Neural cell (in vitro differentiated cells): ENCODE measurements around the gene SMYD5.

ENCODE experiments used
- CTCF ChIP-seq: fragments of 450-650 bp; IDR thresholded peaks from 2 replicates; pipeline ENCODE4 v1.5.1; 2014; ENCODE audit warnings: antibody characterized with exemption, mild to moderate bottlenecking, moderate library complexity; ENCODE audit not compliant: poor library complexity, severe bottlenecking
- EP300 ChIP-seq: fragments of 450-650 bp; conservative IDR thresholded peaks from 2 replicates; pipeline ENCODE4 v1.6.1; 2014; ENCODE audit warnings: antibody characterized with exemption, mild to moderate bottlenecking, moderate library complexity; ENCODE audit not compliant: poor library complexity, severe bottlenecking
- EZH2 ChIP-seq: fragments of 200-600, 300-800 bp; shearing (Covaris generic), sonication (generic); IDR thresholded peaks from 2 replicates; pipeline ENCODE4 v1.6.1; 2014; ENCODE audit warnings: antibody characterized with exemption, low read length, borderline replicate concordance, mild to moderate bottlenecking; ENCODE audit not compliant: insufficient read depth, poor library complexity, severe bottlenecking
- MXI1 ChIP-seq: fragments of 450-650 bp; conservative IDR thresholded peaks from 2 replicates; pipeline ENCODE4 v1.6.1; 2014; ENCODE audit warnings: antibody characterized with exemption, mild to moderate bottlenecking; ENCODE audit not compliant: poor library complexity, severe bottlenecking
- POLR2AphosphoS5 ChIP-seq: IDR thresholded peaks from 2 replicates; pipeline ENCODE4 v1.6.1; 2012
- RAD21 ChIP-seq: fragments of 450-650 bp; conservative IDR thresholded peaks from 2 replicates; pipeline ENCODE4 v1.6.1; 2014; ENCODE audit warnings: antibody characterized with exemption, mild to moderate bottlenecking, moderate library complexity
- REST ChIP-seq: IDR thresholded peaks from 2 replicates; pipeline ENCODE4 v1.6.1; 2012; ENCODE audit warnings: borderline replicate concordance
- SMC3 ChIP-seq: fragments of 450-650 bp; conservative IDR thresholded peaks from 2 replicates; pipeline ENCODE4 v1.6.1; 2014; ENCODE audit warnings: antibody characterized with exemption, mild to moderate bottlenecking, moderate library complexity; ENCODE audit not compliant: poor library complexity
- TAF1 ChIP-seq: IDR thresholded peaks from 2 replicates; pipeline ENCODE4 v1.6.1; 2012; ENCODE audit warnings: low read depth

GRCh38 chr2:73203055-73203681 lies 10.9 kb upstream of the SMYD5 start:
- TF ChIP-seq EZH2 (no peak), CTCF (no peak), POLR2AphosphoS5 (no peak), RAD21 (no peak), REST (no peak), SMC3 (no peak), TAF1 (no peak), EP300 (no peak), MXI1 (no peak)
